Activated T-helper 17 cell treated with anti-CD3 and anti-CD28 coated beads, Interleukin-2, amount 50 U/mL, for 72 hours (primary cell): ENCODE data around the gene EHBP1. TPM values are rescaled to one million over a fixed set of nuclear protein-coding genes. Genes with fewer than 3 reads are reported as not detected.
"Not testable (repeated sequence)": the region's sequence is repeated elsewhere in the genome, so short reads cannot be mapped to it uniquely, and the experiment has no call there.

Experiments
- ATAC-seq: fragments of 150-1000 bp; cut with Tn5 transposase; replicated peaks from 2 replicates; pipeline ENCODE4 v1.10.0; 2021; ENCODE audit warnings: mild to moderate bottlenecking, moderate library complexity
- H3K27ac Mint-ChIP-seq: one replicate; pipeline ENCODE4 v1.8.0; 2022; ENCODE audit warnings: mixed read lengths
- H3K27me3 Mint-ChIP-seq: one replicate; pipeline ENCODE4 v1.8.0; 2022; ENCODE audit warnings: mixed read lengths
- H3K36me3 Mint-ChIP-seq: one replicate; pipeline ENCODE4 v1.8.0; 2022; ENCODE audit warnings: low read depth, mild to moderate bottlenecking, mixed read lengths
- H3K4me1 Mint-ChIP-seq: one replicate; pipeline ENCODE4 v1.8.0; 2022; ENCODE audit warnings: mixed read lengths
- H3K4me3 Mint-ChIP-seq: one replicate; pipeline ENCODE4 v1.8.0; 2022; ENCODE audit warnings: mild to moderate bottlenecking, mixed read lengths
- H3K9me3 Mint-ChIP-seq: one replicate; pipeline ENCODE4 v1.8.0; 2022; ENCODE audit warnings: mixed read lengths
- total RNA-seq, 2 donors: library from RNA; stranded (reverse); gene quantifications; one replicate each; pipeline ENCODE4 v1.2.3, GENCODE V29; 2022

The EHBP1 gene
- total RNA-seq, 2 donors from 2014 or later: 21.5 to 22.0 TPM

DNA sequence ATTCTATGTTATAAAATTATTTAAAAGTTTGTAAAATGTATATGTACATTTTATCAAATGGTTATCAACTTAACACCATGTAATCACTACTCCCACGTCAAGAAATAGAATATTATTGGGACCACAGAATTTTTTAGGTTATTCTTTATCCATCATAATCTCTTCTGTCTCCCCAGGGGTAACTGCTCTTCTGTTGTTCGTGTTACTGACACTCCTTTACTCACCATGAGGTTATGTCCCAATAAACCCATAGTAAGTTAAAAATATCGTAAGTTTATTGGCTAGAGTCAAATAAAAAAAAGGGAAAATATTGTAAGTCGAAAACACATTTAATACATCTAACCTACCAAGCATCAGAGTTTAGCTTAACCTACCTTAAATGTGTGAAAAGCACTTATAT lies 359.1 kb downstream of the EHBP1 start:
- ATAC-seq: no peak
- no peaks in the 10 kb centered on the region for H3K4me1 Mint-ChIP-seq
- no peak overlapping the region for H3K27ac Mint-ChIP-seq
- H3K4me3 Mint-ChIP-seq: no peak overlapping the region
- no peaks in the 10 kb centered on the region for H3K36me3 Mint-ChIP-seq
- peaks cover 58% of the 10 kb centered on the region for H3K27me3 Mint-ChIP-seq
- H3K9me3 Mint-ChIP-seq: no peaks in the 10 kb centered on the region

DNA sequence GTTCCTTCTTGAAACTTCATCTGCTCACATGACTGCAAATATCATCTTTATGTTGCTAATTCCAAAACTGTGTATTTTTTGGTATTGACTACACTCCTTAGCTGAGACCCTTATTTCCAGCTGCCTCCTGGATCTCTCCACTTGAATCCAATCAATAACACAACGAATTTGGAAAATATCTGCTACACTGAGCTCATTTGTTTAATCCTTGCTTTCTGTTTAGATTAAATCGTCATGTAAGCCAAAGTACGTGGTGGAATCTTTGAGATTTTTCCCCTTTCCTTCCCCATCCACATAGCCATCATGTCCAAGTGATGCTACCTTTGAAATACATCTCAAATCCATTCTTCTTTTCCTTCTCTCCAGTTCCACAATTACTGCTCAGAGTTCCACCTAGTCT lies 360.8 kb downstream of the EHBP1 start:
- Mint-ChIP-seq H3K36me3 (no peaks in the 10 kb centered on the region), H3K4me1 (no peaks in the 10 kb centered on the region), H3K27ac (no peak overlapping the region), H3K27me3 (peaks cover 49% of the 10 kb centered on the region), H3K9me3 (no peaks in the 10 kb centered on the region), H3K4me3 (no peak overlapping the region)
- ATAC-seq: no peak

DNA sequence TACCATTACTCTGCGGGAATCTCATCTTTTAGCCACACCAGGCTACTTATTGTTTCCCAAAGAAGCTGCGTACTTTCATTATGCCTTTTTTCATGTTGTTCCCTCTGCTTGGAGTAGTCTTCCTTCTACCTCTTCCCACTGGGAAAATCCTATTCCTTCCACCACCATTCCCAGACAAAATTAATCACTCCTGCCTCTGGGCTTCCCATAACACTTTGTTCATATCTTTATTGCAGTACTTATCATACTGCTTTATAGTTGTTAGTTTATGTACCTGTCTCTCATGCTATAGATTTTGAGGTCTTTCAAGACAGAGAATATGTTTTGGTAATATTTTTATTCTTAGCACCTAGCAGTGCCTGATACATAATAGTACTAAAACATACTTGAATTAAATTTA lies 361.3 kb downstream of the EHBP1 start:
- Mint-ChIP-seq H3K4me3 (no peak overlapping the region), H3K36me3 (no peaks in the 10 kb centered on the region), H3K27me3 (peaks cover 46% of the 10 kb centered on the region), H3K4me1 (no peaks in the 10 kb centered on the region), H3K9me3 (no peaks in the 10 kb centered on the region), H3K27ac (no peak overlapping the region)
- ATAC-seq: no peak

DNA sequence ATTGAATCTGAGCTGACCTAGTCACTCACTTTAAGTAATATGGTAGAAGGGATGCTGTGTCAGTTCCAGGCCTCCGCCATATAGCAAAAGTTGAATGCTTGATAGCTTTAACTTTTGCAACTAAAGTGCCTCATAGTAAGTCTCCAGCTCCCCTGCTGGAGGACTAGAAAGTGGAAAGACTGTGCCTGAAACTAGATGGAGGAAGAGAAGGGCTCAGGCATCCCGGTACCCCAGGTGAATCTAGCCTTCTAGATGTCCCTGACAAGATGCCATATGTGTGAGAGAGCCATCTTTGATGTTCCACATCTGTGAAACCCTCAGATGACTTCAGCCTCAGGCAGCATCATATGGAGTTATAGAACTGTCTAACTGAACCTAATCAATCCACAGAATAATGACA lies 366.2 kb downstream of the EHBP1 start:
- ATAC-seq: no peak
- Mint-ChIP-seq H3K4me1 (no peaks in the 10 kb centered on the region), H3K27ac (no peak overlapping the region), H3K4me3 (no peak overlapping the region), H3K27me3 (peaks cover 14% of the 10 kb centered on the region), H3K36me3 (no peaks in the 10 kb centered on the region), H3K9me3 (no peaks in the 10 kb centered on the region)

DNA sequence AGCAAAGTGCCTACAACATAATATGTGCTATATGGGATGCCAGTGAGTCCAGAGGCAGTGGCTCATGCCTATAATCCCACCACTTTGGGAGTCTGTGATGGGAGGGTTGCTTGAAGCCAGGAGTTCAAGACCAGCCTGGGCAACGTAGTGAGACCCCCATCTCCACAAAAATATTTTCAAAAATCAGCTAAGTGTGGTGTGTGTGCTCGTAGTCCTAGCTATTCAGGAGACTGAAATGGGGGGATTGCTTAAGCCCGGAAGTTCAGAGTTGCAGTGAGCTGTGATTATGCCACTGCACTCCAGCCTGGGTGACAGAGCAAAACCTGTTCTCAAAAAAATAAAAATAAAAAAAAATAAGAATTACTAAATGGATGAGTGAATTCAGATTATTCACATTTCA lies 368.5 kb downstream of the EHBP1 start:
- H3K27me3 Mint-ChIP-seq: peaks cover 13% of the 10 kb centered on the region

DNA sequence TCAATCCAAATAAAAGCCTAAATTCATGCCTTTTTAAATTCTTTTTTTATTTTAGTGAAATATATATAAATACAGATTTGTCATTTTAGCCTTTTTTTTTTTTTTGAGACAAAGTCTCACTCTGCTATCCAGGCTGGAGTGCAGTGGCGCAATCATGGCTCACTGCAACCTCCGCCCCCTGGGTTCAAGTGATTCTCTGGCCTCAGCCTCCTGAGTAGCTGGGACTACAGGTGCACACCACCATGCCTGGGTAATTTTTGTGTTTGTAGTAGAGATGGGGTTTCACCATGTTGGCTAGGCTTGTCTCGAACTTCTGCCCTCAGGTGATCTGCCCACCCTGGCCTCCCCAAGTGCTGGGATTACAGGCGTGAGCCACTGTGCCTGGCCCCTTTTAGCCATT lies 368.9 kb downstream of the EHBP1 start:
- H3K27me3 Mint-ChIP-seq: peaks cover 13% of the 10 kb centered on the region
- H3K36me3 Mint-ChIP-seq, H3K4me1 Mint-ChIP-seq, ATAC-seq, H3K4me3 Mint-ChIP-seq, H3K27ac Mint-ChIP-seq, H3K9me3 Mint-ChIP-seq: not testable (repeated sequence)

More for the DNA sequence above, 368.5 kb downstream of the EHBP1 start:
- Mint-ChIP-seq H3K4me3 (no peak overlapping the region), H3K9me3 (no peaks in the 10 kb centered on the region), H3K4me1 (no peaks in the 10 kb centered on the region), H3K27ac (no peak overlapping the region), H3K36me3 (no peaks in the 10 kb centered on the region)
- ATAC-seq: no peak

DNA sequence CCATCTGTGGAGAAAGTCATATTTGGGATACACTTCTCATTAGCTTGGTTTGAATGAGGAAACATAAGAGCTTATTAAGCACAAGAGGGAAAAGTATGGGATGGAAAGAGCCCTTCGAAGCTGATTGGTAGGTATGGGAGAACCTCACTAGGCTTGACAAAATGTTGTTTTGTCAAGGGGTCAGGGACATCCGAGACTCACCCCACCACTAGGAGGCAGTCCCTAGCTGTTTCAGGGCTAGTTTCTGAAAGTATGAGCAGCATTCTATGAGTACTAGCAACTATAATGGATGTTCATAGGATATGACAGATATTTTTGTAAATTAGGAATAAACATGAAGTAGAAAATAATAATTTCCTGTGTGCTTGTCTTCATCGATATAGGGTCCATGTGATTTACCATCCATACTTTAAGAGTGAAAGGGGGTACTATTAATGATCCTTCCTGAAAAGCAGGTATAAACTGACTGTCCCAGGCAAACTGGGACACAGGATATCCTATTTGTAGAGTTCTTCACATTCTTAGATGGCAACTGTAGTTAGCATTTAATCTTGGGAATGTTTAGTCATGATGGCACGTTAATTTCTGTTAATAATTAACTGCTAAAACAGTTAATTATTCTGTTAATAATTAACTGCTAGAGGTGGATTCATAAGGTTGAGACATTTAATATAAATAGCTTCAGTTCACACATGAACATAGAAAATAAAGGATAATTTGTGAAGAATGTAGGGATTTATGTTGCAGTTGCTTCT lies 373.5 kb downstream of the EHBP1 start:
- no peak overlapping the region for H3K4me3 Mint-ChIP-seq
- no peaks in the 10 kb centered on the region for H3K4me1 Mint-ChIP-seq
- peaks cover 17% of the 10 kb centered on the region for H3K27me3 Mint-ChIP-seq
- no peaks in the 10 kb centered on the region for H3K9me3 Mint-ChIP-seq
- no peak for ATAC-seq
- no peak overlapping the region for H3K27ac Mint-ChIP-seq
- no peaks in the 10 kb centered on the region for H3K36me3 Mint-ChIP-seq

DNA sequence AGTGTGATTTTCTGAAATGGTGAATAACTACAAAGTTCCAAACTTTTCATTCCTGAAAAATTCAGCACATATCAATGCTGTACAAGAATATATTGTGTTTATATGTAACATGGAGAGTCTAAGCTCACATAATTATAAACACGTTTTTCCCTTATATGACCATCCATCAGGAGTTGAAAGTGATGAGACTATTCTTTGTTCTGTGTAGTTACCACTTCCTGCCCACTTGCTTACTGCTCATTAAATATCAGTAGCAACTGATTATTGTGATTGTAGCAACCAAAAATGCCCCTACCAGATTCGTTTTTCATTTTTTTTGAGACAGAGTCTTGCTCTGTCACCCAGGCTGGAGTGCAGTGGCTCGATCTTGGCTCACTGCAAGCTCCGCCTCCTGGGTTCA lies 375.9 kb downstream of the EHBP1 start:
- peaks cover 3% of the 10 kb centered on the region for H3K9me3 Mint-ChIP-seq
- H3K4me3 Mint-ChIP-seq: no peak overlapping the region
- peaks cover 24% of the 10 kb centered on the region for H3K27me3 Mint-ChIP-seq
- H3K4me1 Mint-ChIP-seq: no peaks in the 10 kb centered on the region
- no peak overlapping the region for H3K27ac Mint-ChIP-seq
- H3K36me3 Mint-ChIP-seq: no peaks in the 10 kb centered on the region
- no peak for ATAC-seq

DNA sequence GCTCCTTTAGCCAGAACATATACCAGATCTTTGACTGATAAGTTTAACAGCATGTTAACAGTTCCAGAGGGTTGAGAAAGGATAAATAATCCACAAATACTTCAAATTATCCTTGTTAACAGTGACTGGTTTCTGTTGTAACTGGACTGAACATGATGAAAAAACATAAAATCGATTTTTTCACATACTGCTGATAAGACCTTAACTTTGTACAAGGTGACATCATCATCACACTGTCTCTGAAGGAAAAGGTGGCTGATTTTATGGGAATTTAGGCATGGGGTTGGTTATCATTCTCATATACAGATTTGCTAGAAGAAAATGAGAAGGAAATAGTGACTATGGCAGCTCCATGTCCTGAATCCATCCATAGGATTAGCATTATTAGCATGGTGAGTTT lies 381.2 kb downstream of the EHBP1 start:
- H3K27ac Mint-ChIP-seq: no peak overlapping the region
- H3K27me3 Mint-ChIP-seq: peaks cover 21% of the 10 kb centered on the region
- peaks cover 3% of the 10 kb centered on the region for H3K9me3 Mint-ChIP-seq
- no peak for ATAC-seq
- no peaks in the 10 kb centered on the region for H3K36me3 Mint-ChIP-seq
- no peak overlapping the region for H3K4me3 Mint-ChIP-seq
- no peaks in the 10 kb centered on the region for H3K4me1 Mint-ChIP-seq

DNA sequence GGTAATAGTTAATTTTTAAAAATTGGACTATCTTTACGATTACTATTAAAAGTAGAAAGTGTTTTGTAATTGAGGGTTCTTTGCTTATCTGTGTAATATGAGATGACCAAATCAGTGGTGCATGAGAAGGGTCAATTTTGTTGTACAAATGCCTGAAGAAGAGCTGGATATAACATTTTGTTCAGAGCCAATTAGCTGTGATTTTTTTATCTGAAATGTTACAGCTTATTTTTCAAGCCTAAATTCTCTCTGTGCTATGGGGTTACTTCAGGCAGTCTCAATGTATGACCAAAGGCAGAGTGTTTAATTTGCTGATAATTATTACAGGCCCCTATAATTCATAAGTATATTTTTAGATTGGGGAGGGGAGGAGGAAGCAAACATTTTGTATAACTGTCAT lies 386.9 kb downstream of the EHBP1 start:
- H3K27ac Mint-ChIP-seq: no peak overlapping the region
- no peaks in the 10 kb centered on the region for H3K36me3 Mint-ChIP-seq
- no peaks in the 10 kb centered on the region for H3K4me1 Mint-ChIP-seq

DNA sequence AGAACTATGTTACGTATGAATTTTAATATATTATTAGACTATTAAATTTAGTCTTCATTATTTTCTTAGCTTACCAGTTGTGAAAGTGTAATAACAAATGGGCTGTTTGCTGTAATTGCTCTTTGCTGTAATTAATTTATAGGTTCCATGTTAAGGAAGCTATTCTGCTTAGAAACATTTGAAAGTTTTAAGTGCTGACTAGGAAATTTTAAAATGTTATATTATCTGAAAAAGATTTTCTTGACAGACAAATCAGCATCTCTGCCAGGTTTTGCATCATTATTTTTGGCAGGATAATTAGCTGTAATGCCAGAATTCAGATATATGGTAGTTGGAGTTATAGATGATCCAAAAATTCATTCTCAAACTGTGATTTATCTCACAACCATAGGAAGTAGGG lies 387.3 kb downstream of the EHBP1 start:
- peaks cover 19% of the 10 kb centered on the region for H3K27me3 Mint-ChIP-seq
- no peak overlapping the region for H3K4me3 Mint-ChIP-seq

More for the DNA sequence above, 386.9 kb downstream of the EHBP1 start:
- H3K4me3 Mint-ChIP-seq: no peak overlapping the region
- peaks cover 19% of the 10 kb centered on the region for H3K27me3 Mint-ChIP-seq
- ATAC-seq: no peak
- H3K9me3 Mint-ChIP-seq: no peaks in the 10 kb centered on the region

DNA sequence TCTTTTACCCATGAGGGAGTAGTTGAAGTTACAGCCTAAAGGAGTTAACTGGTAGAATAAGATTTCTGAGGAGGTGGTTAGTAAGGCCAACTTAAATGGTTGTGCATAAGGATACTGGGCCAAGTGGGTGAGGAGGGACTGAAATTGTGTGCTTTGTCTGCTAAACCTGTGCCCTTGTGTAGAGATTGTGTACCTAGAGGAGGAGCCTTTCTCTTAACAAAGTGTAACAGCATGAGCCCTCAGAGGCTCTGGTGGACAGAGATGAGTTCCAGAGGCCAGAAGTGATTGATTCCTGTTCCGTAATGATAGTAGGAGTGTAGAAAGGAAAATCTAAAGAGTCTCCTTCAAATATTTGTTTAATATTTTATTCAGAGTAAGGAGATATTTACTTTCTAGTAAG lies 388.0 kb downstream of the EHBP1 start:
- H3K27ac Mint-ChIP-seq: no peak overlapping the region
- H3K36me3 Mint-ChIP-seq: no peaks in the 10 kb centered on the region
- no peak overlapping the region for H3K4me3 Mint-ChIP-seq
- no peaks in the 10 kb centered on the region for H3K4me1 Mint-ChIP-seq
- no peak for ATAC-seq
- H3K27me3 Mint-ChIP-seq: peaks cover 19% of the 10 kb centered on the region
- no peaks in the 10 kb centered on the region for H3K9me3 Mint-ChIP-seq

More for the DNA sequence above, 387.3 kb downstream of the EHBP1 start:
- no peak for ATAC-seq
- Mint-ChIP-seq H3K27ac (no peak overlapping the region), H3K36me3 (no peaks in the 10 kb centered on the region), H3K4me1 (no peaks in the 10 kb centered on the region), H3K9me3 (no peaks in the 10 kb centered on the region)

Other genes with a start within 250 kb of the EHBP1 start
- under 1 TPM; 0.11 to 0.22 TPM for gene TMEM17, start 199.5 kb upstream of the EHBP1 start, total RNA-seq